Neural cell (in vitro differentiated cells): ENCODE data around the gene POT1. TPM values are rescaled to one million over a fixed set of nuclear protein-coding genes. Genes with fewer than 3 reads are reported as not detected.
A peak's percentile ranks its signal among the peaks of the same experiment; 100 is the strongest.
"Not testable (repeated sequence)": the region's sequence is repeated elsewhere in the genome, so short reads cannot be mapped to it uniquely, and the experiment has no call there.

ENCODE experiments used
- H2AFZ ChIP-seq: fragments of 200-600, 300-800 bp; sonication (generic), shearing (Covaris generic); 2 replicates; pipeline ENCODE4 v1.6.0; 2014; ENCODE audit warnings: low read depth, mild to moderate bottlenecking, antibody characterized with exemption, low read length, moderate library complexity
- H3F3A ChIP-seq: fragments of 200-600 bp; shearing (Covaris generic); 2 replicates; pipeline ENCODE4 v1.6.1; 2016; ENCODE audit warnings: mild to moderate bottlenecking, moderate library complexity, mixed read lengths, antibody characterized with exemption, low read length; ENCODE audit not compliant: insufficient read depth, poor library complexity, severe bottlenecking
- H3K27ac ChIP-seq: fragments of 200-600, 300-800 bp; sonication (generic), shearing (Covaris generic); 2 replicates; pipeline ENCODE4 v1.5.1; 2014; ENCODE audit warnings: mild to moderate bottlenecking, low read length, moderate library complexity
- H3K27me3 ChIP-seq: fragments of 300-800, 200-600 bp; sonication (generic), shearing (Covaris generic); 2 replicates; pipeline ENCODE4 v1.6.0; 2014; ENCODE audit warnings: mild to moderate bottlenecking, low read depth, low read length, moderate library complexity; ENCODE audit not compliant: insufficient read depth
- H3K36me3 ChIP-seq: fragments of 300-800, 200-600 bp; sonication (generic), shearing (Covaris generic); 2 replicates; pipeline ENCODE4 v1.5.1; 2014; ENCODE audit warnings: mild to moderate bottlenecking, antibody characterized with exemption, low read length, moderate library complexity; ENCODE audit not compliant: insufficient read depth
- H3K4me2 ChIP-seq: fragments of 300-800, 200-600 bp; sonication (generic), shearing (Covaris generic); 2 replicates; pipeline ENCODE4 v1.6.0; 2014; ENCODE audit warnings: mild to moderate bottlenecking, low read length
- H3K4me3 ChIP-seq: fragments of 300-800, 200-600 bp; sonication (generic), shearing (Covaris generic); 2 replicates; pipeline ENCODE4 v1.5.1; 2014; ENCODE audit warnings: mild to moderate bottlenecking, low read length, moderate library complexity
- H3K79me2 ChIP-seq: fragments of 200-600 bp; shearing (Covaris generic); replicated peaks from 2 replicates; pipeline ENCODE4 v1.6.0; 2014; ENCODE audit warnings: mild to moderate bottlenecking, low read length, moderate library complexity; ENCODE audit not compliant: insufficient read depth
- H3K9ac ChIP-seq: fragments of 300-800, 200-600 bp; sonication (generic), shearing (Covaris generic); 2 replicates; pipeline ENCODE4 v1.6.1; 2016; ENCODE audit warnings: mild to moderate bottlenecking, low read length, mixed read lengths
- H3K9me2 ChIP-seq: fragments of 200-600 bp; shearing (Covaris generic); 2 replicates; pipeline ENCODE4 v1.6.1; 2016; ENCODE audit warnings: mild to moderate bottlenecking, low read length, mixed read lengths; ENCODE audit not compliant: insufficient read depth
- H3K9me3 ChIP-seq: fragments of 200-600, 300-800 bp; sonication (generic), shearing (Covaris generic); 2 replicates; pipeline ENCODE4 v1.6.1; 2016; ENCODE audit warnings: mild to moderate bottlenecking, mixed run types, low read length, moderate library complexity, mixed read lengths
- H4K20me1 ChIP-seq: fragments of 200-600 bp; shearing (Covaris generic); 2 replicates; pipeline ENCODE4 v1.6.1; 2016; ENCODE audit warnings: mild to moderate bottlenecking, mixed run types; ENCODE audit not compliant: insufficient read depth
- CTCF ChIP-seq: fragments of 450-650 bp; IDR thresholded peaks from 2 replicates; pipeline ENCODE4 v1.5.1; 2014; ENCODE audit warnings: antibody characterized with exemption, mild to moderate bottlenecking, moderate library complexity; ENCODE audit not compliant: poor library complexity, severe bottlenecking
- EP300 ChIP-seq: fragments of 450-650 bp; conservative IDR thresholded peaks from 2 replicates; pipeline ENCODE4 v1.6.1; 2014; ENCODE audit warnings: antibody characterized with exemption, mild to moderate bottlenecking, moderate library complexity; ENCODE audit not compliant: poor library complexity, severe bottlenecking
- EZH2 ChIP-seq: fragments of 200-600, 300-800 bp; shearing (Covaris generic), sonication (generic); IDR thresholded peaks from 2 replicates; pipeline ENCODE4 v1.6.1; 2014; ENCODE audit warnings: antibody characterized with exemption, low read length, borderline replicate concordance, mild to moderate bottlenecking; ENCODE audit not compliant: insufficient read depth, poor library complexity, severe bottlenecking
- MXI1 ChIP-seq: fragments of 450-650 bp; conservative IDR thresholded peaks from 2 replicates; pipeline ENCODE4 v1.6.1; 2014; ENCODE audit warnings: antibody characterized with exemption, mild to moderate bottlenecking; ENCODE audit not compliant: poor library complexity, severe bottlenecking
- POLR2AphosphoS5 ChIP-seq: IDR thresholded peaks from 2 replicates; pipeline ENCODE4 v1.6.1; 2012
- RAD21 ChIP-seq: fragments of 450-650 bp; conservative IDR thresholded peaks from 2 replicates; pipeline ENCODE4 v1.6.1; 2014; ENCODE audit warnings: antibody characterized with exemption, mild to moderate bottlenecking, moderate library complexity
- REST ChIP-seq: IDR thresholded peaks from 2 replicates; pipeline ENCODE4 v1.6.1; 2012; ENCODE audit warnings: borderline replicate concordance
- SMC3 ChIP-seq: fragments of 450-650 bp; conservative IDR thresholded peaks from 2 replicates; pipeline ENCODE4 v1.6.1; 2014; ENCODE audit warnings: antibody characterized with exemption, mild to moderate bottlenecking, moderate library complexity; ENCODE audit not compliant: poor library complexity
- TAF1 ChIP-seq: IDR thresholded peaks from 2 replicates; pipeline ENCODE4 v1.6.1; 2012; ENCODE audit warnings: low read depth
- polyA minus RNA-seq: library from RNA; depleted of rRNA, polyadenylated mRNA; stranded (reverse); fragments of >200 nt; gene quantifications from 2 replicates; pipeline ENCODE4 v1.2.3, GENCODE V29; 2014
- polyA plus RNA-seq: library from polyadenylated mRNA; depleted of rRNA; stranded (reverse); fragments of >200 nt; gene quantifications from 2 replicates; pipeline ENCODE4 v1.2.3, GENCODE V29; 2014

Gene POT1, protein sequence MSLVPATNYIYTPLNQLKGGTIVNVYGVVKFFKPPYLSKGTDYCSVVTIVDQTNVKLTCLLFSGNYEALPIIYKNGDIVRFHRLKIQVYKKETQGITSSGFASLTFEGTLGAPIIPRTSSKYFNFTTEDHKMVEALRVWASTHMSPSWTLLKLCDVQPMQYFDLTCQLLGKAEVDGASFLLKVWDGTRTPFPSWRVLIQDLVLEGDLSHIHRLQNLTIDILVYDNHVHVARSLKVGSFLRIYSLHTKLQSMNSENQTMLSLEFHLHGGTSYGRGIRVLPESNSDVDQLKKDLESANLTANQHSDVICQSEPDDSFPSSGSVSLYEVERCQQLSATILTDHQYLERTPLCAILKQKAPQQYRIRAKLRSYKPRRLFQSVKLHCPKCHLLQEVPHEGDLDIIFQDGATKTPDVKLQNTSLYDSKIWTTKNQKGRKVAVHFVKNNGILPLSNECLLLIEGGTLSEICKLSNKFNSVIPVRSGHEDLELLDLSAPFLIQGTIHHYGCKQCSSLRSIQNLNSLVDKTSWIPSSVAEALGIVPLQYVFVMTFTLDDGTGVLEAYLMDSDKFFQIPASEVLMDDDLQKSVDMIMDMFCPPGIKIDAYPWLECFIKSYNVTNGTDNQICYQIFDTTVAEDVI
- polyA plus RNA-seq (19.3 and 23.9 TPM in 2 replicates), polyA minus RNA-seq (44.8 and 59.8 TPM in 2 replicates)

DNA sequence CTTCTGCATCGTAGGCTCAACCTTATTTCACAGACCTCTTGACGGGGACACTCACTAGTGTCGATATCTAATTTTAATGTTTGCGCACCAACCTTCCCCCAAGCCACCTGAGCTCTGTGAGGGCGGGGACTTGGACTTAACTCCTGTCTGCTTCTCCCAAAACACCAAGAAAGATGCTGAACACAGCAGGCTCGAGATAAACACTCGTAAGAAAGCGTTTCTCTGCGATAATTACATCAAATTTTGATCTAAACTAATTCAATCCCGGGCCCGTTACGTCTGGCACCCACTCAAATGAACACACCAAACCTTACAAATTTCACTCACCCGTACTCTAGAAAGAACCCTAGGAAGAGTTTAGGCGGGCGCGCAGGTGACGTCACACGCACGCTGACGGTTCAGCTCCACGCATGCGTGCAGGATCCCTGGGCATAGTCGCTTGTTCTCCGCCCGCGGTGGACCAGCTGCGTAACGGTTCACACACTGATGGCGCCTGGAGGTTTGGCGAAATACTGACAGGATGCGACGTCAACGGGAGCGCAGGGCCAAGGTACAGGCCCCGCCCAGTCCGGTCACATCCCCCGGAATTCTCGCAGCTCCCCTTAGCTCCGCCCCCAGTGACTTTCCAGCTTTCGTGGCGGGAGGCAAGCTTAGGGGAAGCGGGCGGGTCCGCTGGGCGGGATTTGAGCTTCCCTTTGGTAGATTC lies at the start of gene POT1:
Gene POT1 (minus strand): TSS at position 359 of the 706 bp plus-strand sequence. CDS start 32,652 bp downstream, outside the sequence.
- Histone ChIP-seq H4K20me1 (no peaks in the 10 kb centered on the region), H3K9ac (peak within 1 kb of the TSS; percentile 66), H3K27ac (peak within 1 kb of the TSS; percentile 73), H3F3A (no peaks in the 10 kb centered on the region), H2AFZ (peak within 1 kb of the TSS; percentile 86), H3K79me2 (peaks cover 23% of the 10 kb centered on the region), H3K9me3 (no peaks in the 10 kb centered on the region), H3K36me3 (no peaks in the 10 kb centered on the region), H3K4me3 (peak within 1 kb of the TSS; percentile 73), H3K27me3 (no peaks in the 10 kb centered on the region), H3K4me2 (peak within 1 kb of the TSS; percentile 95), H3K9me2 (no peaks in the 10 kb centered on the region)
- TF ChIP-seq EZH2 (no peak), EP300 (peak; percentile 59), RAD21 (no peak), MXI1 (peak; percentile 60), CTCF (peak; percentile 30), POLR2AphosphoS5 (peak; percentile 75), REST (peak; percentile 62), SMC3 (peak; percentile 52), TAF1 (peak; percentile 62)

DNA sequence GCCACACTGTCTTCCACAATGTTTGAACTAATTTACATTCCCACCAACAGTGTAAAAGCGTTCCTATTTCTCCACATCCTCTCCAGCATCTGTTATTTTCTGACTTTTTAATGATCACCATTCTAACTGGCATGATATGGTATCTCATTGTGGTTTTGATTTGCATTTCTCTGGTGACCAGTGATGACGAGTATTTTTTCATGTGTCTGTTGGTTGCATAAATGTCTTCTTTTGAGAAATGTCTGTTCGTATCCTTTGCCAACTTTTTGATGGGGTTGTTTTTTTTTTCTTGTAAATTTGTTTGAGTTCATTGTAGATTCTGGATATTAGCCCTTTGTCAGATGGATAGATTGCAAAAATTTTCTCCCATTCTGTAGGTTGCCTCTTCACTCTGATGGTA lies 45.5 kb upstream of the POT1 start:
- H3F3A ChIP-seq, H3K9ac ChIP-seq, H4K20me1 ChIP-seq, H3K4me3 ChIP-seq, H2AFZ ChIP-seq, H3K36me3 ChIP-seq, H3K9me2 ChIP-seq, H3K79me2 ChIP-seq, H3K27ac ChIP-seq, H3K27me3 ChIP-seq, H3K9me3 ChIP-seq, H3K4me2 ChIP-seq: not testable (repeated sequence)
